CD4-positive, alpha-beta T cell (primary cell): ENCODE data around the gene ZNF787. TPM values are rescaled to one million over a fixed set of nuclear protein-coding genes. Genes with fewer than 3 reads are reported as not detected.
A peak's percentile ranks its signal among the peaks of the same experiment; 100 is the strongest.

ENCODE experiments used
- ATAC-seq: fragments of 200-7000 bp; cut with Tn5 transposase; one replicate; pipeline ENCODE4 v1.10.0; 2022; ENCODE audit warnings: mild to moderate bottlenecking; ENCODE audit not compliant: poor library complexity
- CTCF ChIA-PET: fragments of 350-600 bp; sonication (Branson Sonifier 250); formaldehyde crosslinking; loops from one replicate; lab custom pipeline; 2021; ENCODE audit warnings: antibody characterized with exemption, inconsistent platforms; lab: Charles Lee
- POLR2A ChIA-PET: fragments of 350-600 bp; sonication (Branson Sonifier 250); formaldehyde crosslinking; loops from one replicate; lab custom pipeline; 2021; ENCODE audit warnings: antibody characterized with exemption, inconsistent platforms; lab: Charles Lee
- DNase-seq, 14 experiments: peaks; one replicate each; pipeline ENCODE4 v3.0.0-alpha.2; 2013 to 2020; ENCODE audit warnings: mixed read lengths in 2 of 14
- H3K27ac ChIP-seq, 2 donors: one replicate each; pipeline versions ENCODE4 v1.5.1 to v1.7.0; 2013; ENCODE audit warnings: low read length in 2 of 2, low read depth in 1 of 2, mild to moderate bottlenecking in 1 of 2
- H3K27me3 ChIP-seq, 2 experiments: 1 replicate in 1 of 2; 2 replicates in 1 of 2; pipeline versions ENCODE4 v1.6.1 to v1.7.0; 2013; ENCODE audit warnings: low read length in 2 of 2, control low read depth in 1 of 2, mild to moderate bottlenecking in 1 of 2, moderate library complexity in 1 of 2; ENCODE audit not compliant: insufficient read depth in 2 of 2, control insufficient read depth in 1 of 2
- H3K36me3 ChIP-seq: one replicate; pipeline ENCODE4 v1.6.1; 2013; ENCODE audit warnings: low read length, control low read depth; ENCODE audit not compliant: insufficient read depth
- H3K4me1 ChIP-seq: one replicate; pipeline ENCODE4 v1.6.1; 2013; ENCODE audit warnings: low read length, control low read depth; ENCODE audit not compliant: insufficient read depth
- H3K4me3 ChIP-seq: one replicate; pipeline ENCODE4 v1.5.1; 2013; ENCODE audit warnings: mild to moderate bottlenecking, low read length, moderate library complexity
- H3K9me3 ChIP-seq, 2 experiments: 1 replicate in 1 of 2; 2 replicates in 1 of 2; pipeline versions ENCODE4 v1.6.1 to v1.7.0; 2013; ENCODE audit warnings: low read length in 2 of 2, mild to moderate bottlenecking in 2 of 2, control low read depth in 1 of 2, moderate library complexity in 1 of 2; ENCODE audit not compliant: control insufficient read depth in 1 of 2, insufficient read depth in 1 of 2
- H3K27ac Mint-ChIP-seq: one replicate; pipeline ENCODE4 v1.8.0; 2020; ENCODE audit warnings: mixed read lengths
- H3K27me3 Mint-ChIP-seq: one replicate; pipeline ENCODE4 v1.8.0; 2021; ENCODE audit warnings: mixed read lengths
- H3K36me3 Mint-ChIP-seq: one replicate; pipeline ENCODE4 v1.8.0; 2021; ENCODE audit warnings: low read depth, mixed read lengths
- H3K4me1 Mint-ChIP-seq: one replicate; pipeline ENCODE4 v1.8.0; 2021; ENCODE audit warnings: low read depth, mixed read lengths
- H3K4me3 Mint-ChIP-seq: one replicate; pipeline ENCODE4 v1.8.0; 2020; ENCODE audit warnings: mild to moderate bottlenecking, mixed read lengths
- H3K9me3 Mint-ChIP-seq: one replicate; pipeline ENCODE4 v1.8.0; 2020; ENCODE audit warnings: mixed read lengths
- intact Hi-C, 2 experiments: fragments of 100-400 bp; cut with DNase I in 1 of 2; cut with micrococcal nuclease in 1 of 2; formaldehyde crosslinking; loops; one replicate each; pipeline versions ENCODE4 v1.15.1 to v1.9.0; 2023 to 2025; cut with DNase I, micrococcal nuclease
- total RNA-seq, 174 experiments: library from RNA in 2 of 174; stranded (reverse) in 2 of 174; gene quantifications; one replicate each; pipeline ENCODE4 v1.2.3 and lab custom pipeline; 2021 to 2026
- TF ChIP-seq, protein P1 (sequence below): fragments of 200-600 bp; IDR thresholded peaks from one replicate; pipeline ENCODE4 v1.8.0; 2022; ENCODE audit warnings: antibody characterized with exemption, mild to moderate bottlenecking

ZNF787 gene
- total RNA-seq, 2 experiments from 2014 or later, result 11.4 to 11.5 TPM

DNA sequence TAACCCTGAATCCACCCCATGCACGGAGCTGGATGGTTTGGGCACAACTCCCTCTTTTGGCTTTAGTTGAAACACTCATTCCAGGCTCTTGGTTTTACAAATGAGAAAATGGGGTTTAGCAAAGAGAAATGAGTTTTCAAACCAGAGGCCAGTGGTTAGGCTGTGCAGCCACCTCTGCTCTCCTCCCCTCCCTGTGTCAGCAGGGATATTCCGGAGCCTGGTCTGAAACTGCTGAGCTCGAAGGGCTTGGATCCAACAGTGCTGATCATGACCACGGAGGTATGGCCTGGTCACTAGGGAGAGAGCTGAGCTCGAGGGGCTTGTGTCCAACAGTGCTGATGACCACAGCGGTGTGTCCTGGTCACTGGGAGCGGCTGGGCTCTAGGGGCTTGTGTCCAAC, 41.5 kb downstream of the ZNF787 start:
- CTCF ChIA-PET, result interaction anchor here (1.7 kb wide), 1 partner anchor 92 kb away, joined by 4 read pairs; no protein-coding TSS in a partner anchor
- no peak overlapping the region for H3K4me3 Mint-ChIP-seq
- peaks cover 10% of the 10 kb centered on the region for H3K4me1 ChIP-seq

DNA sequence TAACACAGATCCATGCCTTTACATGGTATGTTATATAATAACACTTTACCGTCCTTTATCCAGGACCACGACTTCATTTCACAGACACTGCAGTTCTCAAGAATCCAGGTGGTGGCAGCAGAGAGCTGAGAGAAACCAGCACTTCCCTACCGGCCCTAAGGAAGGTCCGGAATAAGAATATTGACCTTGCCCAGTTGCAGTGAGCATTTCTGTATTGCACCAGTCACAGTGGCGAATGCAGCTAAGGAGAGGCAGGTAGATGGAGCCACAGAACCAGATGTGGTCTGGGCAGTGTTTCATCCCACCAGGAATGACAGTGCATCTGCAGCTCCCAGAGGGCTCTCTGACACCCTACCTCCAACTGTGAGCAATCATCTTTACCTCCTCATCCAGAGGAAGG, 44.6 kb downstream of the ZNF787 start:
- H3K4me3 Mint-ChIP-seq, result no peak overlapping the region
- intact Hi-C loops, result loop anchor here in 1 of 2 experiments (2.0 kb wide), 1 partner anchor 96 kb away; no protein-coding TSS in a partner anchor
- ChIA-PET POLR2A (interaction anchor here (1.2 kb wide), 2 partner anchors 45 to 257 kb away, joined by 4 read pairs; no protein-coding TSS in a partner anchor), CTCF (interaction anchor here (0.6 to 2.0 kb wide), 4 partner anchors 10 to 1742 kb away, joined by 3 to 9 read pairs (median 4); no protein-coding TSS in a partner anchor)
- TF ChIP-seq, protein P1, sequence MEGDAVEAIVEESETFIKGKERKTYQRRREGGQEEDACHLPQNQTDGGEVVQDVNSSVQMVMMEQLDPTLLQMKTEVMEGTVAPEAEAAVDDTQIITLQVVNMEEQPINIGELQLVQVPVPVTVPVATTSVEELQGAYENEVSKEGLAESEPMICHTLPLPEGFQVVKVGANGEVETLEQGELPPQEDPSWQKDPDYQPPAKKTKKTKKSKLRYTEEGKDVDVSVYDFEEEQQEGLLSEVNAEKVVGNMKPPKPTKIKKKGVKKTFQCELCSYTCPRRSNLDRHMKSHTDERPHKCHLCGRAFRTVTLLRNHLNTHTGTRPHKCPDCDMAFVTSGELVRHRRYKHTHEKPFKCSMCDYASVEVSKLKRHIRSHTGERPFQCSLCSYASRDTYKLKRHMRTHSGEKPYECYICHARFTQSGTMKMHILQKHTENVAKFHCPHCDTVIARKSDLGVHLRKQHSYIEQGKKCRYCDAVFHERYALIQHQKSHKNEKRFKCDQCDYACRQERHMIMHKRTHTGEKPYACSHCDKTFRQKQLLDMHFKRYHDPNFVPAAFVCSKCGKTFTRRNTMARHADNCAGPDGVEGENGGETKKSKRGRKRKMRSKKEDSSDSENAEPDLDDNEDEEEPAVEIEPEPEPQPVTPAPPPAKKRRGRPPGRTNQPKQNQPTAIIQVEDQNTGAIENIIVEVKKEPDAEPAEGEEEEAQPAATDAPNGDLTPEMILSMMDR, result peak; percentile 80
- Histone ChIP-seq H3K9me3 (no peaks in the 10 kb centered on the region), H3K27me3 (peaks cover 0 to 8% of the 10 kb centered on the region in 2 experiments), H3K36me3 (no peaks in the 10 kb centered on the region), H3K4me3 (no peak overlapping the region), H3K27ac (no peak overlapping the region), H3K4me1 (peaks cover 10% of the 10 kb centered on the region)
- peaks cover 21% of the 10 kb centered on the region for H3K27me3 Mint-ChIP-seq
- no peak for ATAC-seq
- H3K27ac Mint-ChIP-seq, result no peak overlapping the region
- peaks cover 14% of the 10 kb centered on the region for H3K4me1 Mint-ChIP-seq
- DNase-seq, result peak in 10 of 14 experiments; percentile 17 to 62 (median 30)
- H3K36me3 Mint-ChIP-seq, result no peaks in the 10 kb centered on the region
- H3K9me3 Mint-ChIP-seq, result no peaks in the 10 kb centered on the region

More for the DNA sequence above, 41.5 kb downstream of the ZNF787 start:
- TF ChIP-seq, protein P1, result no peak
- DNase-seq, result no peak
- ATAC-seq, result no peak
- Histone ChIP-seq H3K27me3 (peaks cover 3 to 8% of the 10 kb centered on the region in 2 experiments), H3K4me3 (no peak overlapping the region), H3K36me3 (no peaks in the 10 kb centered on the region), H3K9me3 (no peaks in the 10 kb centered on the region), H3K27ac (no peak overlapping the region)
- peaks cover 17% of the 10 kb centered on the region for H3K27me3 Mint-ChIP-seq
- POLR2A ChIA-PET, result no interaction called here
- intact Hi-C loops, result loop anchor here in 1 of 2 experiments (5.0 kb wide), 1 partner anchor 273 kb away; no protein-coding TSS in a partner anchor
- peaks cover 14% of the 10 kb centered on the region for H3K4me1 Mint-ChIP-seq
- H3K9me3 Mint-ChIP-seq, result no peaks in the 10 kb centered on the region
- H3K27ac Mint-ChIP-seq, result no peak overlapping the region
- H3K36me3 Mint-ChIP-seq, result no peaks in the 10 kb centered on the region

DNA sequence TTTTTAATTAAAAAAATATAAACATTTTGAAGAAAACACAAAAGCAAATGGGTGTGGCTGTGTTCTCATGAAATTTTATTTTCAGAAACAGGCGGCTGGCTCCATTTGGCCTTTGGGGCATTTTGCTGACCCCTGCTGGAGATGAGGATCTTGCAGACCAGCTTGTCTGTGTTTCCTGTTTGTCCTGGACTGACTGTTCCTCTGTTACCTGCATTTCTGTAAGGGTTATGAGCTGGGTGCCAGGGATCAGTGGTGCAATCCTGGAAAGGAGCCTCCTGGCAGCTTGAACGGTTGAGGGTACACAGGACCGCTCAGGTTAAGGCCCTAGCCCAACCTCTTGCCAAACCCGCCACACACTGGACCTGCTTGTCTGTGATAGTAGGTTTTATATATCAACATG, 49.9 kb downstream of the ZNF787 start:
- no peak for DNase-seq
- peaks cover 2% of the 10 kb centered on the region in 2 experiments for H3K27me3 ChIP-seq
- TF ChIP-seq, protein P1, result no peak
- peaks cover 14% of the 10 kb centered on the region for H3K27me3 Mint-ChIP-seq
- no peak overlapping the region for H3K27ac ChIP-seq
- H3K9me3 ChIP-seq, result no peaks in the 10 kb centered on the region
- H3K4me1 Mint-ChIP-seq, result peaks cover 6% of the 10 kb centered on the region
- CTCF ChIA-PET, result no interaction called here
- H3K4me3 ChIP-seq, result no peak overlapping the region
- H3K4me3 Mint-ChIP-seq, result no peak overlapping the region
- H3K36me3 Mint-ChIP-seq, result no peaks in the 10 kb centered on the region
- H3K27ac Mint-ChIP-seq, result no peak overlapping the region
- H3K36me3 ChIP-seq, result no peaks in the 10 kb centered on the region
- POLR2A ChIA-PET, result no interaction called here
- intact Hi-C loops, result no loop called here
- no peaks in the 10 kb centered on the region for H3K9me3 Mint-ChIP-seq
- peaks cover 10% of the 10 kb centered on the region for H3K4me1 ChIP-seq
- no peak for ATAC-seq
